IPS-15b (cell line): ENCODE data around the gene CLEC1A.

Experiments used
- H3K27me3 ChIP-seq: one replicate; pipeline ENCODE4 v1.6.1; 2013; ENCODE audit warnings: low read length; ENCODE audit not compliant: control insufficient read depth, insufficient read depth
- H3K36me3 ChIP-seq: one replicate; pipeline ENCODE4 v1.6.1; 2013; ENCODE audit warnings: low read length; ENCODE audit not compliant: control insufficient read depth, insufficient read depth
- H3K4me1 ChIP-seq: one replicate; pipeline ENCODE4 v1.6.1; 2013; ENCODE audit warnings: mild to moderate bottlenecking, low read length; ENCODE audit not compliant: control insufficient read depth, insufficient read depth
- H3K4me3 ChIP-seq: one replicate; pipeline ENCODE4 v1.5.1; 2013; ENCODE audit warnings: low read depth, low read length
- H3K9ac ChIP-seq: one replicate; pipeline ENCODE4 v1.6.1; 2013; ENCODE audit warnings: low read depth, mild to moderate bottlenecking, low read length
- H3K9me3 ChIP-seq: one replicate; pipeline ENCODE4 v1.6.1; 2013; ENCODE audit warnings: mild to moderate bottlenecking, low read length; ENCODE audit not compliant: control insufficient read depth, insufficient read depth

Gene CLEC1A

GRCh38 chr12:10097521-10097920 lies 1.3 kb downstream of the CLEC1A start:
- Histone ChIP-seq H3K9ac (no peak overlapping the region), H3K4me3 (no peak overlapping the region), H3K27me3 (no peaks in the 10 kb centered on the region), H3K9me3 (no peaks in the 10 kb centered on the region), H3K36me3 (no peaks in the 10 kb centered on the region), H3K4me1 (no peaks in the 10 kb centered on the region)

GRCh38 chr12:10095971-10096370 lies 2.8 kb downstream of the CLEC1A start:
- no peaks in the 10 kb centered on the region for H3K27me3 ChIP-seq
- no peaks in the 10 kb centered on the region for H3K4me1 ChIP-seq
- H3K9me3 ChIP-seq = no peaks in the 10 kb centered on the region
- no peaks in the 10 kb centered on the region for H3K36me3 ChIP-seq
- no peak overlapping the region for H3K9ac ChIP-seq
- H3K4me3 ChIP-seq = no peak overlapping the region

- peaks cover 4% of the 10 kb centered on the region for H3K4me1 ChIP-seq
- no peaks in the 10 kb centered on the region for H3K9me3 ChIP-seq
- H3K4me3 ChIP-seq = no peak overlapping the region
- H3K9ac ChIP-seq = no peak overlapping the region
- no peaks in the 10 kb centered on the region for H3K36me3 ChIP-seq
- no peaks in the 10 kb centered on the region for H3K27me3 ChIP-seq
Measured at GRCh38 chr12:10094646-10095395, 4.0 kb downstream of the CLEC1A start.

- Histone ChIP-seq H3K36me3 (no peaks in the 10 kb centered on the region), H3K9me3 (no peaks in the 10 kb centered on the region), H3K4me1 (peaks cover 8% of the 10 kb centered on the region), H3K27me3 (no peaks in the 10 kb centered on the region), H3K4me3 (no peak overlapping the region), H3K9ac (no peak overlapping the region)
Measured at GRCh38 chr12:10088955-10089900, 9.6 kb downstream of the CLEC1A start.

- H3K4me1 ChIP-seq = peaks cover 8% of the 10 kb centered on the region
- H3K9me3 ChIP-seq = no peaks in the 10 kb centered on the region
- no peak overlapping the region for H3K4me3 ChIP-seq
- H3K9ac ChIP-seq = no peak overlapping the region
- H3K27me3 ChIP-seq = no peaks in the 10 kb centered on the region
- no peaks in the 10 kb centered on the region for H3K36me3 ChIP-seq
Measured at GRCh38 chr12:10088031-10088430, 10.8 kb downstream of the CLEC1A start.

- H3K4me3 ChIP-seq = no peak overlapping the region
- no peaks in the 10 kb centered on the region for H3K27me3 ChIP-seq
- peaks cover 8% of the 10 kb centered on the region for H3K4me1 ChIP-seq
- no peaks in the 10 kb centered on the region for H3K36me3 ChIP-seq
- H3K9me3 ChIP-seq = no peaks in the 10 kb centered on the region
- no peak overlapping the region for H3K9ac ChIP-seq
Measured at GRCh38 chr12:10086387-10086786, 12.4 kb downstream of the CLEC1A start.

GRCh38 chr12:10084733-10085132 lies 14.1 kb downstream of the CLEC1A start:
- H3K36me3 ChIP-seq = no peaks in the 10 kb centered on the region
- no peaks in the 10 kb centered on the region for H3K27me3 ChIP-seq
- peaks cover 3% of the 10 kb centered on the region for H3K4me1 ChIP-seq
- no peak overlapping the region for H3K4me3 ChIP-seq
- H3K9me3 ChIP-seq = no peaks in the 10 kb centered on the region
- H3K9ac ChIP-seq = no peak overlapping the region

- no peaks in the 10 kb centered on the region for H3K9me3 ChIP-seq
Measured at GRCh38 chr12:10082117-10082874, 16.5 kb downstream of the CLEC1A start.

GRCh38 chr12:10075451-10075850 lies 23.3 kb downstream of the CLEC1A start:
- Histone ChIP-seq H3K27me3 (no peaks in the 10 kb centered on the region), H3K4me3 (no peak overlapping the region), H3K36me3 (no peaks in the 10 kb centered on the region), H3K9ac (no peak overlapping the region), H3K4me1 (no peaks in the 10 kb centered on the region), H3K9me3 (no peaks in the 10 kb centered on the region)

More at GRCh38 chr12:10082117-10082874, 16.5 kb downstream of the CLEC1A start:
- Histone ChIP-seq H3K36me3 (no peaks in the 10 kb centered on the region), H3K4me1 (no peaks in the 10 kb centered on the region), H3K4me3 (no peak overlapping the region), H3K9ac (no peak overlapping the region), H3K27me3 (no peaks in the 10 kb centered on the region)

GRCh38 chr12:10073261-10073660 lies 25.5 kb downstream of the CLEC1A start:
- Histone ChIP-seq H3K4me1 (no peaks in the 10 kb centered on the region), H3K27me3 (no peaks in the 10 kb centered on the region), H3K9me3 (no peaks in the 10 kb centered on the region), H3K4me3 (no peak overlapping the region), H3K9ac (no peak overlapping the region), H3K36me3 (no peaks in the 10 kb centered on the region)

GRCh38 chr12:10072131-10072530 lies 26.7 kb downstream of the CLEC1A start:
- Histone ChIP-seq H3K4me1 (no peaks in the 10 kb centered on the region), H3K27me3 (no peaks in the 10 kb centered on the region), H3K9ac (no peak overlapping the region), H3K4me3 (no peak overlapping the region), H3K36me3 (no peaks in the 10 kb centered on the region), H3K9me3 (no peaks in the 10 kb centered on the region)
